ENCODE data around the gene ATP10A. TPM values are rescaled to one million over a fixed set of nuclear protein-coding genes. Genes with fewer than 3 reads are reported as not detected.

The ATP10A gene
- total RNA-seq, 4 donors from 2014 or later, result 8.1 to 36.0 (median 17.9) TPM

GRCh38 chr15:25844981-25845680 lies 18.0 kb downstream of the ATP10A start:
- 69 to 79% methylated on average over 13 to 14 of the region's 14 CpGs for WGBS, 2 donors

GRCh38 chr15:25844542-25844941 lies 18.6 kb downstream of the ATP10A start:
- no peaks in the 10 kb centered on the region for H3K9me3 ChIP-seq
- TF ChIP-seq EP300 (IDR thresholded peaks at IDR 0.05) (no peak), CTCF (IDR thresholded peaks at IDR 0.05) (no peak), POLR2A (IDR thresholded peaks at IDR 0.05) (no peak)
- H3K4me1 ChIP-seq, result peaks cover 0 to 19% (median 10%) of the 10 kb centered on the region in 4 donors
- WGBS, 2 donors, result 76 to 88% methylated on average over 6 of the region's 6 CpGs
- H3K27me3 ChIP-seq, result no peaks in the 10 kb centered on the region
- H3K27ac ChIP-seq, result no peak overlapping the region
- H3K4me3 ChIP-seq, result no peak overlapping the region
- no peak for DNase-seq (ENCODE audit: low spot score in 2 of 2)
- H3K36me3 ChIP-seq, result no peaks in the 10 kb centered on the region

More at GRCh38 chr15:25844981-25845680, 18.0 kb downstream of the ATP10A start:
- TF ChIP-seq EP300 (IDR thresholded peaks at IDR 0.05) (no peak), POLR2A (IDR thresholded peaks at IDR 0.05) (no peak), CTCF (IDR thresholded peaks at IDR 0.05) (no peak)
- Histone ChIP-seq H3K36me3 (no peaks in the 10 kb centered on the region), H3K9me3 (no peaks in the 10 kb centered on the region), H3K4me1 (peaks cover 0 to 25% (median 16%) of the 10 kb centered on the region in 4 donors), H3K27ac (no peak overlapping the region), H3K27me3 (no peaks in the 10 kb centered on the region), H3K4me3 (no peak overlapping the region)
- no peak for DNase-seq (ENCODE audit: low spot score in 2 of 2)

- H3K4me1 ChIP-seq, result peaks cover 0 to 14% (median 7%) of the 10 kb centered on the region in 4 donors
- H3K27ac ChIP-seq, result no peak overlapping the region
- H3K4me3 ChIP-seq, result no peak overlapping the region
- no peaks in the 10 kb centered on the region for H3K9me3 ChIP-seq
- TF ChIP-seq CTCF (IDR thresholded peaks at IDR 0.05) (no peak), POLR2A (IDR thresholded peaks at IDR 0.05) (no peak), EP300 (IDR thresholded peaks at IDR 0.05) (no peak)
- DNase-seq (ENCODE audit: low spot score in 2 of 2), result no peak
- no peaks in the 10 kb centered on the region for H3K27me3 ChIP-seq
- 82 to 86% methylated on average over 7 of the region's 7 CpGs for WGBS, 2 donors
- H3K36me3 ChIP-seq, result no peaks in the 10 kb centered on the region
Measured at GRCh38 chr15:25844076-25844475, 19.1 kb downstream of the ATP10A start.

- Histone ChIP-seq H3K27me3 (no peaks in the 10 kb centered on the region), H3K4me1 (no peaks in the 10 kb centered on the region), H3K36me3 (no peaks in the 10 kb centered on the region), H3K4me3 (no peak overlapping the region), H3K27ac (no peak overlapping the region), H3K9me3 (no peaks in the 10 kb centered on the region)
- TF ChIP-seq EP300 (IDR thresholded peaks at IDR 0.05) (no peak), POLR2A (IDR thresholded peaks at IDR 0.05) (no peak), CTCF (IDR thresholded peaks at IDR 0.05) (no peak)
- 87 to 94% methylated on average over 10 of the region's 10 CpGs for WGBS, 2 donors
- no peak for DNase-seq (ENCODE audit: low spot score in 2 of 2)
Measured at GRCh38 chr15:25839638-25840156, 23.4 kb downstream of the ATP10A start.

- no peaks in the 10 kb centered on the region for H3K36me3 ChIP-seq
- no peaks in the 10 kb centered on the region for H3K9me3 ChIP-seq
- no peaks in the 10 kb centered on the region for H3K27me3 ChIP-seq
- no peak for DNase-seq (ENCODE audit: low spot score in 2 of 2)
- WGBS, 2 donors, result 66 to 85% methylated on average over 4 of the region's 4 CpGs
- TF ChIP-seq CTCF (IDR thresholded peaks at IDR 0.05), result no peak
- TF ChIP-seq EP300 (IDR thresholded peaks at IDR 0.05), result no peak
- no peak for TF ChIP-seq POLR2A (IDR thresholded peaks at IDR 0.05)
- H3K27ac ChIP-seq, result no peak overlapping the region
- H3K4me1 ChIP-seq, result no peaks in the 10 kb centered on the region
- no peak overlapping the region for H3K4me3 ChIP-seq
Measured at GRCh38 chr15:25838871-25839195, 24.3 kb downstream of the ATP10A start.
